ENCODE results near the gene ILDR1.

Gene ILDR1

DNA sequence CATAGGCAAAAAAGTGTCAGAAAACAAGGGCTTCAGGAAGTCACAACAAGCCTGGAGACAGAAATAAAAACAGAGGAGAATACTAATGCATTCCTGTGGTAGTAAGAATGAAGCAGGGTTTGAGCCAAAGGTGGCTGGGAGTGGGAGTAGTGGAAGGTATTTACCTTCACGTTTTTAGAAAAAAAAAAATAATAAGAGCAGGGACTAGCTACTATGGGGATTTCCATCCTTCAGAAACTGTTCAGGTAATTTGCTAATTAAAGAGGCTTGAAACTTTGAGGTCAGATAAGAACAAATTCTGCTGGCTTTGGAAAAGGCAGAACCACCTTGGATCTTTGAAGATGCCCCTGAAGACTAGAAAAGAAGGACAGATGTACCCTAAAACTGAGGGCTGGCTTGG lies 18.4 kb downstream of the ILDR1 start:
- in situ Hi-C loops (cut with MboI; ENCODE audit: low sequenced_read_pairs, unreplicated experiment), result loop anchor here (5.0 kb wide), 1 partner anchor 79 kb away; no protein-coding TSS in a partner anchor
- DNase-seq (ENCODE audit: low spot score), result no peak

DNA sequence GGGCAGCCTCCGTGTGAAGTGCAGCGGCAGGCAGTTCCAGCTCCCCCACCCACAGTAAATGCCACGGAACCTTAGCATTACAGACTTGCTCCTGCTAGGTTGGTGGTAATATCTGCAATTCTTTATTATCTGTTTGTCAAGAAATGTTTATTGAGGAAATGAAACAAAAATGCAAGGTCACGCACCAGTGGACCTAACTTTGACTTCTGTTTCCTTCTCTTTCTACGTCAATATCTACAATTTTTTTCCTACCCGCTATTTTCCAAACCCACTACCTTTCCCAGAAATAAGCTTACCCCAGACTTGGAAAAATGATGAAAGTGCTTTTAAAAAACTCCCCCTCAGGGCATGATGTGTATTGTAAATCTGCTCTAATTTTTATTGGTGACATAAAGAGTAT lies 18.9 kb downstream of the ILDR1 start:
- no peak for DNase-seq (ENCODE audit: low spot score)
- in situ Hi-C loops (cut with MboI; ENCODE audit: low sequenced_read_pairs, unreplicated experiment), result loop anchor here (5.0 kb wide), 1 partner anchor 79 kb away; no protein-coding TSS in a partner anchor
- TF ChIP-seq, protein P1, sequence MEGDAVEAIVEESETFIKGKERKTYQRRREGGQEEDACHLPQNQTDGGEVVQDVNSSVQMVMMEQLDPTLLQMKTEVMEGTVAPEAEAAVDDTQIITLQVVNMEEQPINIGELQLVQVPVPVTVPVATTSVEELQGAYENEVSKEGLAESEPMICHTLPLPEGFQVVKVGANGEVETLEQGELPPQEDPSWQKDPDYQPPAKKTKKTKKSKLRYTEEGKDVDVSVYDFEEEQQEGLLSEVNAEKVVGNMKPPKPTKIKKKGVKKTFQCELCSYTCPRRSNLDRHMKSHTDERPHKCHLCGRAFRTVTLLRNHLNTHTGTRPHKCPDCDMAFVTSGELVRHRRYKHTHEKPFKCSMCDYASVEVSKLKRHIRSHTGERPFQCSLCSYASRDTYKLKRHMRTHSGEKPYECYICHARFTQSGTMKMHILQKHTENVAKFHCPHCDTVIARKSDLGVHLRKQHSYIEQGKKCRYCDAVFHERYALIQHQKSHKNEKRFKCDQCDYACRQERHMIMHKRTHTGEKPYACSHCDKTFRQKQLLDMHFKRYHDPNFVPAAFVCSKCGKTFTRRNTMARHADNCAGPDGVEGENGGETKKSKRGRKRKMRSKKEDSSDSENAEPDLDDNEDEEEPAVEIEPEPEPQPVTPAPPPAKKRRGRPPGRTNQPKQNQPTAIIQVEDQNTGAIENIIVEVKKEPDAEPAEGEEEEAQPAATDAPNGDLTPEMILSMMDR (IDR thresholded peaks at IDR 0.05; ENCODE audit: borderline replicate concordance, control extremely low read depth, extremely low read depth, insufficient read depth, missing control alignments), result no peak

More for the DNA sequence above, 18.4 kb downstream of the ILDR1 start:
- TF ChIP-seq, protein P1 (IDR thresholded peaks at IDR 0.05; ENCODE audit: borderline replicate concordance, control extremely low read depth, extremely low read depth, insufficient read depth, missing control alignments), result no peak

DNA sequence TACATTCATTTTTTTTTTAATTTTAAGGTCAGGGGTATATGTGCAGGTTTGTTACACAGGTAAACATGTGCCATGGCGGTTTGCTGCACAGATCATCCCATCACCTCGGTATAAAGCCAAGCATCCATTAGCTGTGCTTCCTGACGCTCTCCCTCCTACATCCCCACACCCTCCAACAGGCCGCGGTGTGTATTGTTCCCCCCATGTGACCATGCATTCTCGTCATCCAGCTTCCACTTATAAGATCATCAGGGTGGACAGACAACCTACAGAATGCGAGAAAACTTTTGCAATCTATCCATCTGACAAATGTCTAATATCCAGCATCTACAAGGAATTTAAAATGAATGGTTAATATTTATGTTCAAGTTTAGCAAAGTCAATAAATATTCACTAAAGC lies 19.4 kb downstream of the ILDR1 start:
- in situ Hi-C loops (cut with MboI; ENCODE audit: low sequenced_read_pairs, unreplicated experiment), result loop anchor here (5.0 kb wide), 1 partner anchor 80 kb away; no protein-coding TSS in a partner anchor
- TF ChIP-seq, protein P1 (IDR thresholded peaks at IDR 0.05; ENCODE audit: borderline replicate concordance, control extremely low read depth, extremely low read depth, insufficient read depth, missing control alignments), result no peak
- DNase-seq (ENCODE audit: low spot score), result no peak

DNA sequence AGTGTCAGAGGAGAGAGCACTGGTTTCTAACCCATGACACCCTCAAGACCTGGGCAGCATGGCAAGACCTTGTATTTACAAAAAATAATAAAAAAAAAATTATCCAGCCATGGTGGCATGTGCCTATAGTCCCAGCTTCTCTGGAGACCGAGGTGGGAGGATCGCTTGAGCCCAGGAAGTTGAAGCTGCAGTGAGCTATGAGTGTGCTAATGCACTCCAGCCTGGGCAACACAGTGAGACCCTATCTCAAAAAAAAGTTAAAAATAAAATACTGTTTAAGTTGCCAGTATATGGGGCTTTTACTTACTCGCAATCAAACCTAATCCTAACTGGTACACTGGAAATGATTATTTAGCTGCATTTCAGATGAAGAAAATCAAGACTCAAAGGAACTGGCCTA lies 20.2 kb downstream of the ILDR1 start:
- DNase-seq (ENCODE audit: low spot score), result no peak
- in situ Hi-C loops (cut with MboI; ENCODE audit: low sequenced_read_pairs, unreplicated experiment), result loop anchor here (5.0 kb wide), 1 partner anchor 80 kb away; no protein-coding TSS in a partner anchor
- TF ChIP-seq, protein P1 (IDR thresholded peaks at IDR 0.05; ENCODE audit: borderline replicate concordance, control extremely low read depth, extremely low read depth, insufficient read depth, missing control alignments), result no peak

DNA sequence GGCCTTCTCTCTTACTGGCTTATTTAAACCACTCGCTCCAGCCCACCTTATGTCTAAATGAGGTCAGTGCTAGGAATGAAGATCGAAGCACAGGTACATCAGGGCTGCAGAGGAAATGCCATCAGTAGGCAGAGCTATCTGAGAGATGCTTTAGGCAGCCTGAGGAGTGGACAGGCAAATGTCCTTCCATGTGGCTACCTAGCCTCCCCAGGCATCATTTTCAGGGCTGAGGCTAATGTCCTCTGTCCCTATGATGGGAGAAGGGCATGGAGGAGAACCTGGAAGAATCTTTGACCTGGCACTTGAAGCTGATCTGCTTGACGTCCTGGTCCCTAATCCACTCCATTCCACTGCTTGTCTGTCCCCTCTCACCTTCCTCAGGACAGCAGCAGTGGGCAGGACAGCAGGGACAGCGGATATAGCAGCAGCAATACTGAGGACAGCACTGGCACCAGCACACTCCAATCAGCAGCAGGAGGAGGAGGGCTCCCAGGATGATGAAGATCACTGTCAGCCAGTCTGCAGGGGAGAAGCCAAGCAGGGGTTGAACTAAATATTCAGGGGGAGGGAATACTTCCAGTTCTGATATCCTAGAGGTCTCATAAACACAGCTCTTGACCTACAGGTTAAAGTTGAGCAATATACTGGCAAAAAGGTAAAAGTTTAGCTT lies 21.0 kb downstream of the ILDR1 start:
- TF ChIP-seq, protein P1 (IDR thresholded peaks at IDR 0.05; ENCODE audit: borderline replicate concordance, control extremely low read depth, extremely low read depth, insufficient read depth, missing control alignments), result no peak
- in situ Hi-C loops (cut with MboI; ENCODE audit: low sequenced_read_pairs, unreplicated experiment), result loop anchor here (5.0 kb wide), 1 partner anchor 81 kb away; no protein-coding TSS in a partner anchor
- DNase-seq (ENCODE audit: low spot score), result no peak

DNA sequence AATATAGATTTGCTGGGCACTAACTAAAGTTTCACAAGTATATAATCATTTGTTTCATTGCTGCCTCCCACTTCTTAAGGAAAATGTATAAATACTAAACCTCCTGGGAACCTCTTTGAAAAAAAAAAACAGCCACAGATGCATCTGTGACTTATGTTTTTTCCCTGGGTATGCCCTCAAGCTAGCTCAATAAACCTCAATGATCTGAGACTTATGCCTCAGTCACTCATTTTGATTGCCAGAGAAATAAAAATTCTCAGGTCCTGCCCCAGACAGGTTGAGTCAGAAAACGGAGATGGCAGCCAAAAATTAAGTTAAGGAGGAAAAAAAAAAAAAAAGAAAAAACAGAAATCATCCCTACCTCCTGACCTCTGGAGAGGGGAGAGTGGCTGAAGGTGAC lies 22.1 kb downstream of the ILDR1 start:
- no peak for DNase-seq (ENCODE audit: low spot score)
- TF ChIP-seq, protein P1 (IDR thresholded peaks at IDR 0.05; ENCODE audit: borderline replicate concordance, control extremely low read depth, extremely low read depth, insufficient read depth, missing control alignments), result no peak
- in situ Hi-C loops (cut with MboI; ENCODE audit: low sequenced_read_pairs, unreplicated experiment), result loop anchor here (5.0 to 25.0 kb wide), 3 partner anchors 82 to 438 kb away; partner anchors contain the start of gene ARGFX

Data from GM13976 (cell line).